T follicular helper cell (primary cell): ENCODE results near the gene SNAI1.

Experiments
- DNase-seq: peaks from one replicate; pipeline ENCODE4 v3.0.0-alpha.2; 2020; ENCODE audit warnings: low read depth

Gene SNAI1

GRCh38 chr20:50013976-50014375 lies 31.2 kb downstream of the SNAI1 start:
- DNase-seq, result no peak

- DNase-seq, result no peak
Measured at GRCh38 chr20:50014570-50015562, 32.1 kb downstream of the SNAI1 start.

DNA sequence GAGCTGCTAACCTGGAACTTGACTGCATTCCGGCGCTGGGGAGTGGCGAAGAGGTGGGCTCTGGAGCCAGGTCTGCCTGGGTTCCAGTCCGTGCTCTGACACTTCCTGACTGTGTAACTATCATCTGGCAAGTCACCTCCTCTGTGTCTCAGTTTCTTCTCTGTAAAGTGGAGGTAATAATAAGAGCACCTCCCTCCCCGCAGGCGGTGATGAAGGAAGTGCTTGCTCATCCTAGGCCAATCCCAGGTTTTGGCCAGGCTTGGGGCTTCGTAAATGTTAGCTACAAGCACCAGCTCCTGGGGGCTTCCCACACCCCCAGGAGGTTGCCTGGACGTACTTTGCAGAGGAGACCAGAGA lies 32.8 kb downstream of the SNAI1 start:
- DNase-seq, result no peak

DNA sequence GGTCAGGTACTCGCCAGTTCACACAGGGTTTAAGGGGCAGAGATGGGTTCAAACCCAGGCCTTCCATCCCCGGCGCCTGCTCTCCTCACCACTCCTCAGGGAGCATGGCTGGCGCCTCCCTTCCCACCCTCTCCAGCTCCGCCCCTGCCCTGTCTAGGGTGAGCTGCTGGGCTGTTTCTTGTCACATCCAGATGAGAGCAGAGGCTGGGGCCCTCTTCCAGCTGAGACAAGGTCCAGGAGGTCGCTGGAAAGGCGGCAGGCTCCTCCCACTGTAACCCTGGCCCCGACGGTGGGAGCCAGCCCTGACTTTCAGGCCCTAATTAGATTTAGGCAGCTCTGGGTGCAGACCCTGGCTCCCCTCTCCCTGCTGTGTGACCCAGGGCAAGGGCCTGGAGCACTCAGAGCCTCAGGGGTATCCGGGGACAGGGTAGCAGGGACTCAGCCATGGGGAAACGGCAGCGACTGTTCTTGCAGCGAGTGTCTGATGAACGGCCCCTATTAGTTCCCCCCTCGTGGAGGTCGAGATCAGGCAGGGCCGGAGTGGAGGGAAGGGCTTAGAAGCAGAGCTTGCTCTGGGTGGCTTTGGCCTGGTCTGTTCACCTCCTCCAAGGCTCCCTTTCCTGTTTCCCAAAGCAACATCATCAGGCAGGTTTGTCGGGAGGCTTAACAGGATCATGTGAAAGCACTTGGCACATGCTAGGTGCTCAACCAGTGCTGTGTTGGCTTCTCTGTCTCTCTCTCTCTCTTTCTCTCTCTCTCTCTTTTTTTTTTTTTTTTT lies 33.4 kb downstream of the SNAI1 start:
- no peak for DNase-seq

DNA sequence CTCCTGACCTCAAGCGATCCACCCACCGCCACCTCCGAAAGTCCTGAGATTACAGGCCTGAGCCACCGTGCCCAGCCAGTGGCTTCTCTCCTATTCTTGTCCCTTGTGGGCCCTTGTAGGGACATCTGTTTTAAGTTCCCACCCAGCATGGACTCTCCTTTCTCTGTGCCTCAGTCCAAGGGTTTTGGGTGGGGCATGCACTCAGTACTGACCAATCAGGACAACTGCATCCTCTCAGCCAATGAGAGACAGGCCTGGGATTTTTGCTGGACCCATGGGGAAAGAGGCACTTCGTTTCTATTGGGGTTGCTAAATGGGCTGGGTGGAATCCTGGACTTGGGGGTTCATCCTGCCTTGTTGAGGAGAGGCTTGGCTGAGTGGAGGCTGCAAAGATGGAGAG lies 34.4 kb downstream of the SNAI1 start:
- no peak for DNase-seq

- no peak for DNase-seq
Measured at GRCh38 chr20:50017576-50018248, 34.9 kb downstream of the SNAI1 start.

GRCh38 chr20:50019466-50020256 lies 36.9 kb downstream of the SNAI1 start:
- no peak for DNase-seq

- DNase-seq, result no peak
Measured at GRCh38 chr20:50020288-50020687, 37.5 kb downstream of the SNAI1 start.

GRCh38 chr20:50022676-50023075 lies 39.9 kb downstream of the SNAI1 start:
- no peak for DNase-seq

GRCh38 chr20:50023116-50023805 lies 40.5 kb downstream of the SNAI1 start:
- DNase-seq, result no peak

DNA sequence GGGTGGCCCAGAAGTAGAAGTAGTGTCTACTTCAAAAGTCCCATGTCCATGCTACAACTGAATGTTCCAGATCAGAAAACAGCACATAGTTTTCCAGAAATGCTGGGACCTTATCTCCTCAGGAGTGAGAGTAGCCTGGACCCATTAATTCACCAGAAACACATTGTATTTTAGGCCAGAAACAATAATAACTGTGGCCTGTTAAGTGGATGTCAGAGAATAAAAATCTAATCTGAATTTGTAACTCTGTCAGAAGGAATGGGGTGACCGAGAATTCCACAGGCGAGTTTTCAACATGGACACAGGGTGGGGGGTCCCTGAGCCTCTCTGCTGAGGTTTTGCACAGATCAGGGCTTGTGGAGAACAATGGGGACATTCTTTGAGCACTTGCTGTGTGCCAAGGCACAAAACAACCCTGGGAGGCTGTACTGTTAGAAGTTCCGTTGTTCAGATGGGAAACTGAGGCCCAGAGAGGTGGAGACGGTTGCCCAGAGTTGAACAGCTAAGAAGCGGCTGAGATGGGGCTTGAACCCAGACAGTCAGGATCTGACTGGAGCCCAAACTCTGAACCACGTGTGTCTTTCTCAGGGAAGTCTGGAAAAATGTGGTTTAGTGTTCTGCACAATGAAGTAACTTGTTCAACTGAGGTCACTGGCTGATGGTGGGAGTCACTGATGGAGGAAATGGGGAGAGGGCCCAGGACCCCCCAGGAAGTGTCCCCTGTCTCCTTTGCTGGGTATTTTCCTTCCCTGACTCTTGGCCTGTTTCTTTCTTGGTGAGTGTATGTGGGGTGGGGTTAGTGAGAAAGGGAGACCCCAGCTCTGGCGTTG lies 44.2 kb downstream of the SNAI1 start:
- DNase-seq, result no peak

GRCh38 chr20:50027611-50028105 lies 44.9 kb downstream of the SNAI1 start:
- no peak for DNase-seq

DNA sequence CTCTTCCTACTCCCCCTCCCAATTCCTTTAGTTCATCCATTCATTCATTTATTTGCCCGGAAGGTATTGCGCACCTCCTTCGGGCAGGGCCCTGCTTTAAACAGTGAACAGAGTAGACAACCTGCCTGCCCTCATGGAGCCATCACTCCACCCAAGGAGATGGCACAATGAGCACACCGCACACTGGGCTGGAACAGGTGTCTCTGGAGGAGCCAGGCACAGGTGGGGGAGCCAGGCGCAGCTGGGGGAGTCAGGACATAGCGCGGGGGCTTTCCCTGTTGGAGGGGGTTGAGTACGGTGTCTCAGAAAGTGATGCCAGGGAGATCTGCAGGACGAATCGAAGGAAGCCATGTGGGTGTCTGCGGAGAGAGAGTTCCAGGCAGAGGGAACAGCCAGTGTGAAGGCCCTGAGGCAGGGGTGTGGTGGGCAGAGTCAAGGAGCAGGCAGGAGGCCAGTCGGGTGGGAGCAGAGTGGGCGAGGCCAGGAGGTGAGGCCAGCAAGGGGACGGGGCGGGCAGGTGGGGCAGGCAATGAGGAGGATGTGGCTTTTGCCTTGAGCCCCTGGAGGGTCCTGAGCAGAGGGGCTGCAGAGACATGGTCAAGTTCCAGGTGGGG lies 46.4 kb downstream of the SNAI1 start:
- no peak for DNase-seq

GRCh38 chr20:50029697-50030461 lies 47.1 kb downstream of the SNAI1 start:
- no peak for DNase-seq

DNA sequence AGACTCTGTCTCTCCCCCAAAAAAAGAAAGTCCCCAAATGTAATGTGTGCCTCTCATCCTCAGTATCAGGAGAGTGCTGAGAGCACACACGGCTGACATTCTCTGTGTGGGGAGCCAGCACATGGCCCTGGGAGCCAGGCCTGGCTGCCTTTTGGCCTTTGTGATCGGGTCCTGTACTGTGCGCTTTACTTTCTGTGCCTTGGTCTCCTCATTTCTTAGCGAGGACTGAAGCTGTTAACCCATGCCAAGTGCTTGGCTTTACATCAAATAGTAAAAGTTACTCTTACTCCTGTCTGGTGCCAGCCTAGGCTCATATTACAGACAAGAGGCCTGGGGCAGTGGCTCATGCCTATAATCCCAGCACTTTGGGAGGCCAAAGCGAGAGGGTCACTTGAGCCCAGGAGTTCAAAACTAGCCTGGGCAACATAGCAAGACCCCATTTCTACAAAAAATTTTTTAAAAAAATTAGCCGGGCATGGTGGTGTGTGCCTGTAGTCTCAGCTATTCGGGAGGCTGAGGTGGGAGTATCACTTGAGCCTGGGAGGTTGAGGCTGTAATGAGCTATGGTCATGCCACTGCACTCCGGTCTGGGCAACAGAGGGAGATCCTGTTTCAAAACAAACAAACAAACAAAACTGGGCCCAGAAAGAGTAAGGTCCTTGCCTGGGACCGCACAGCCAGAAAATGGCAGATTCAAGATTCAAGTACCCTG lies 50.3 kb downstream of the SNAI1 start:
- DNase-seq, result no peak

DNA sequence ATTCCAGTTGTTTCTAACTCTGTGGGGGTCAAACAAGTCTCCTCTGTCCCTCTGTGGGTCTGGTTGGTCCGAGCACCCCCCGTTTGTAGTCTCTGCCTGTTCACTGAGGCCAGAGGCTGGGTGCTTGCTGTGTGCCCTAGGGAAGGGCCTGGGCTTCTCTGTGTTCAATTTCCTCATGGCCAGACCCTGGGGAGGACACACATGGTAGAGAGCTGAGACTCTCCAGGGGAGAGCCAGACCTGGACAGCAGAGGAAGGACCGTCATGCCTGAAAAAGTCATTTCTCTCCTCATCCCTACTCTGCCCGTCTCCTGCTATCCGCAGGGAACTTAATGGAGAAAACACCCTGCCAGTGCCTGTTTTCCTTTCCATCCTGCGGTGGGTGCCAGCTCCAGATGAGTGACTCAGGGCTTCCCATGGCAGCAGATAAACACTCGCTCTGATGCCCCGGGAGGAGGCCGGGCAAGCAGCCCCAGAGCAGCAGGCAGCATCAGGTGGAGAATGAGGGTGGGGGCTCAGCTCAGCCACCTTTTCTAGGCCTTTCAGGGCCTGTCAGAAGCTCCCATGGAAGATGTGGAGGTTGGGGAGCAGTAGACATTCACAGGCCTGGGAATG lies 51.9 kb downstream of the SNAI1 start:
- no peak for DNase-seq

- no peak for DNase-seq
Measured at GRCh38 chr20:50036703-50037102, 53.9 kb downstream of the SNAI1 start.

GRCh38 chr20:50037123-50037522 lies 54.3 kb downstream of the SNAI1 start:
- no peak for DNase-seq
